ENCODE measurements around the gene IPPK.

The IPPK gene

DNA sequence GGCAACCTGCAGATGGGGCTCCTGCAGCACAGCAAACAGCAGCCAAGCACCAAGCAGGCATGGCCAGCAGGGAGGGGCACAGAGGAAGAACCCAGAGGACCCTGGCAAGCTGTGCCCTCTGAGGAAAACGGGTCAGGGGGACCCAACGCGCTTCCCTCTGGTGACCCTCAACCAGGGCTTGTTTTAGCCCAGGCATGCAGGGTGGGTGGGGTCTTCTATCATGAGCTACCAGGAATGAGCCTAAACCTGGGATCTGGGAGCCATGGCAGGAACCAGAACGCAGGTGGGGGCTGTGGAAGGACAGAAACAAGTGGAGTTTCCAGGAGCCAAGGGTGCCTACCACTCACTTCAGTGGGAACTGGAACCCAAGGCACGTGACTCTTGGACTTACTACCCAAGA is 20.9 kb downstream of the IPPK start:
- no peak for DNase-seq (ENCODE audit: extremely low read depth, low read depth)
- TF ChIP-seq CTCF (IDR thresholded peaks at IDR 0.05; ENCODE audit: low read depth, low read length) = no peak

- no peak for DNase-seq (ENCODE audit: extremely low read depth, low read depth)
- no peak for TF ChIP-seq CTCF (IDR thresholded peaks at IDR 0.05; ENCODE audit: low read depth, low read length)
These were observed 21.4 kb downstream of the IPPK start for GRCh38 chr9:92648474-92648971.

- no peak for DNase-seq (ENCODE audit: extremely low read depth, low read depth)
- no peak for TF ChIP-seq CTCF (IDR thresholded peaks at IDR 0.05; ENCODE audit: low read depth, low read length)
These were observed 22.1 kb downstream of the IPPK start for GRCh38 chr9:92647671-92648473.

GRCh38 chr9:92645041-92645440 is 24.9 kb downstream of the IPPK start:
- no peak for TF ChIP-seq CTCF (IDR thresholded peaks at IDR 0.05; ENCODE audit: low read depth, low read length)
- no peak for DNase-seq (ENCODE audit: extremely low read depth, low read depth)

DNA sequence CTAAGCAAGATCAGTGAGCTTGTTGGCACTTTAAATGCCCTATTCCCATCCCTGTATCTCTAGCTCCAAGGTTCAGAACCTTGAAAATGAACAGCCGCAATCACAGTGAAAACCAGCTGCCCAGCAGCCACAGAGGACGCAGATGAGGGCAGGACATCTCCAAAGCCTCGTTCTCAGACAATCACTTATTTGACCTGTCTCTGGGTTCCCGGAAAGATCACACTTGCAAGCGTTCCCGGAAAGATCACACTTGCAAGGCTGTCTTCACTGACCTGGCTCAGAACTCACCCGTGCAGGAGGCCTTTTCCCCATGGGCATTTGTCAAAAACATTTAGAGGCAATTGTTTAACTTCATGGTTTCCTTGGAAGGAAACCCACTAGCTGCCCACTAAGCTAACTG is 25.7 kb downstream of the IPPK start:
- no peak for TF ChIP-seq CTCF (IDR thresholded peaks at IDR 0.05; ENCODE audit: low read depth, low read length)
- no peak for DNase-seq (ENCODE audit: extremely low read depth, low read depth)

- DNase-seq (ENCODE audit: extremely low read depth, low read depth) = no peak
- no peak for TF ChIP-seq CTCF (IDR thresholded peaks at IDR 0.05; ENCODE audit: low read depth, low read length)
These were observed 27.4 kb downstream of the IPPK start for GRCh38 chr9:92642564-92642963.

DNA sequence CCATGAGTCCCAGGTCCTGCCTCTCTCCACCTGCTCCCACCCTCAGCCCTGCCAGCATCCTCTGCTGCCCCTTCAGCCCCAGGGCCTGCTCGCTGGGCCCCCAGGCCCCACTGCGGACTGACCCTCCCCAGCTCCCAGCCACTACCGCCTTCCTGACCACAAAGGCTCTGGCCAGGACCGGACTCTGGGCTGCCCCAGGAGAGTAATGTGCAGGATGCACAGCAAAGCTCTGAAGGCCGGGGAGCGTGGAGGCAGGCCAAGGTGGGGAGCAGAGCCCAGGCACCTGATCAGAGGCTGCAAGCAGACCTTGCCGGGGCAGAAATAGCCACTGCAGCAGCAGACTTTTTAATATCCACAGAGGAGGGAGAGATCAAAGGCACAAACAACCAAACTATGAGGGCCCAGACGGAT is 27.9 kb downstream of the IPPK start:
- no peak for DNase-seq (ENCODE audit: extremely low read depth, low read depth)
- no peak for TF ChIP-seq CTCF (IDR thresholded peaks at IDR 0.05; ENCODE audit: low read depth, low read length)

Data from AG09319 (cell line).